H1 (cell line): Measurements from ENCODE around the gene NCCRP1. TPM values are rescaled to one million over a fixed set of nuclear protein-coding genes. Genes with fewer than 3 reads are reported as not detected.

Experiments used
- CTCF ChIA-PET: fragments of 300-600 bp; sonication (Branson Sonifier 250); formaldehyde crosslinking; loops from one replicate; lab custom pipeline; 2021; ENCODE audit not compliant: partially characterized antibody; lab: Charles Lee
- POLR2A ChIA-PET: fragments of 300-600 bp; sonication (Branson Sonifier 250); formaldehyde crosslinking; loops from one replicate; lab custom pipeline; 2021; ENCODE audit warnings: inconsistent platforms; ENCODE audit not compliant: partially characterized antibody; lab: Charles Lee
- DNase-seq, 2 experiments: peaks; one replicate each; pipeline versions ENCODE4 v3.0.0 to v3.0.0-alpha.2; 2010 to 2022; ENCODE audit warnings: low spot score in 2 of 2, low read depth in 1 of 2, mixed read lengths in 1 of 2
- FAIRE-seq: peaks from 2 replicates; lab custom pipeline; 2011; peaks lifted over from hg19 to GRCh38; lab: Jason Lieb, UNC
- H2AFZ ChIP-seq: 2 replicates; pipeline ENCODE4 v1.8.1; 2012; ENCODE audit warnings: low read length, inconsistent platforms
- H2AK5ac ChIP-seq: 2 replicates; pipeline ENCODE4 v1.6.1; 2013; ENCODE audit warnings: low read depth, low read length
- H2BK120ac ChIP-seq: replicated peaks from 2 replicates; pipeline ENCODE3; 2013; ENCODE audit warnings: low read depth, low read length, inconsistent platforms
- H2BK12ac ChIP-seq: 2 replicates; pipeline ENCODE4 v1.6.1; 2013; ENCODE audit warnings: low read depth, low read length
- H2BK15ac ChIP-seq: 2 replicates; pipeline ENCODE4 v1.6.1; 2013; ENCODE audit warnings: low read length
- H2BK20ac ChIP-seq: 2 replicates; pipeline ENCODE4 v1.6.1; 2013; ENCODE audit warnings: low read length
- H2BK5ac ChIP-seq: 2 replicates; pipeline ENCODE4 v1.6.1; 2013; ENCODE audit warnings: low read depth, low read length
- H3K14ac ChIP-seq: 2 replicates; pipeline ENCODE4 v1.6.1; 2013; ENCODE audit warnings: inconsistent platforms; ENCODE audit not compliant: insufficient read length
- H3K18ac ChIP-seq: 2 replicates; pipeline ENCODE4 v1.6.1; 2013; ENCODE audit warnings: low read length; ENCODE audit errors: extremely low read depth
- H3K23ac ChIP-seq: 2 replicates; pipeline ENCODE4 v1.6.1; 2013; ENCODE audit warnings: inconsistent platforms; ENCODE audit not compliant: insufficient read length
- H3K23me2 ChIP-seq: 2 replicates; pipeline ENCODE4 v1.6.1; 2013; ENCODE audit warnings: low read depth, low read length
- H3K27ac ChIP-seq: 2 replicates; pipeline ENCODE4 v1.6.1; 2011; ENCODE audit warnings: low read depth, low read length, inconsistent platforms
- H3K27me3 ChIP-seq, 4 experiments: replicated peaks in 1 of 4; 1 replicate in 1 of 4; 2 replicates in 3 of 4; pipeline versions ENCODE4 v1.6.1 to v1.8.1; 2011 to 2013; ENCODE audit warnings: low read length in 3 of 4, mild to moderate bottlenecking in 3 of 4, inconsistent platforms in 2 of 4, mixed read lengths in 2 of 4, moderate library complexity in 1 of 4; ENCODE audit not compliant: control insufficient read depth in 3 of 4, insufficient read depth in 3 of 4; ENCODE audit errors: extremely low read depth in 1 of 4
- H3K36me3 ChIP-seq, 4 experiments: 2 replicates each; pipeline versions ENCODE4 v1.6.1 to v1.8.1; 2011 to 2013; ENCODE audit warnings: mild to moderate bottlenecking in 4 of 4, low read length in 3 of 4, moderate library complexity in 2 of 4, control low read depth in 1 of 4, inconsistent platforms in 1 of 4; ENCODE audit not compliant: insufficient read depth in 4 of 4, control insufficient read depth in 2 of 4
- H3K4ac ChIP-seq: replicated peaks from 2 replicates; pipeline ENCODE3; 2013; ENCODE audit warnings: low read length, low read depth, mixed read lengths, inconsistent platforms; ENCODE audit not compliant: insufficient read length
- H3K4me1 ChIP-seq, 4 experiments: replicated peaks in 1 of 4; 1 replicate in 1 of 4; 2 replicates in 3 of 4; pipeline versions ENCODE4 v1.6.1 to v1.8.1; 2011 to 2013; ENCODE audit warnings: low read length in 3 of 4, inconsistent platforms in 2 of 4, mixed read lengths in 1 of 4; ENCODE audit not compliant: insufficient read depth in 4 of 4, control insufficient read depth in 3 of 4
- H3K4me2 ChIP-seq, 2 experiments: 2 replicates each; pipeline versions ENCODE4 v1.6.1 to v1.8.1; 2011 to 2013; ENCODE audit warnings: low read depth in 2 of 2, low read length in 2 of 2, control low read depth in 1 of 2, inconsistent platforms in 1 of 2, mild to moderate bottlenecking in 1 of 2; ENCODE audit not compliant: insufficient read depth in 1 of 2
- H3K4me3 ChIP-seq, 4 experiments: fragments of 200-600, 300-600 bp in 1 of 4; sonication (generic), shearing (Covaris generic), sonication (Bioruptor Twin) in 1 of 4; 2 replicates each; pipeline versions ENCODE4 v1.5.1 to v1.8.1; 2011 to 2016; ENCODE audit warnings: low read length in 4 of 4, low read depth in 3 of 4, control low read depth in 2 of 4, inconsistent platforms in 2 of 4, mild to moderate bottlenecking in 2 of 4, mixed read lengths in 1 of 4, moderate library complexity in 1 of 4; ENCODE audit not compliant: insufficient read depth in 2 of 4; ENCODE audit errors: extremely low read depth in 1 of 4
- H3K56ac ChIP-seq: replicated peaks from 2 replicates; pipeline ENCODE3; 2013; ENCODE audit warnings: low read depth, mild to moderate bottlenecking, mixed read lengths, low read length, inconsistent platforms; ENCODE audit not compliant: insufficient read length
- H3K79me1 ChIP-seq: 2 replicates; pipeline ENCODE4 v1.6.1; 2013; ENCODE audit warnings: low read depth, low read length, control low read depth
- H3K79me2 ChIP-seq, 2 experiments: 2 replicates each; pipeline versions ENCODE4 v1.6.1 to v1.8.1; 2012 to 2013; ENCODE audit warnings: low read length in 2 of 2, mild to moderate bottlenecking in 2 of 2, inconsistent platforms in 1 of 2; ENCODE audit not compliant: insufficient read depth in 2 of 2, control insufficient read depth in 1 of 2
- H3K9ac ChIP-seq, 4 experiments: replicated peaks in 1 of 4; 1 replicate in 1 of 4; 2 replicates in 3 of 4; pipeline versions ENCODE4 v1.6.1 to v1.8.1; 2011 to 2013; ENCODE audit warnings: low read depth in 3 of 4, low read length in 3 of 4, control low read depth in 2 of 4, mild to moderate bottlenecking in 2 of 4, moderate library complexity in 2 of 4, inconsistent platforms in 1 of 4; ENCODE audit errors: extremely low read depth in 1 of 4
- H3K9me3 ChIP-seq, 2 experiments: 2 replicates each; pipeline versions ENCODE4 v1.6.1 to v1.8.1; 2012 to 2013; ENCODE audit warnings: mild to moderate bottlenecking in 2 of 2, moderate library complexity in 2 of 2, control low read depth in 1 of 2, inconsistent platforms in 1 of 2, low read depth in 1 of 2, low read length in 1 of 2, mixed read lengths in 1 of 2; ENCODE audit not compliant: insufficient read depth in 2 of 2
- H4K20me1 ChIP-seq, 2 experiments: replicated peaks in 1 of 2; 2 replicates each; pipeline versions ENCODE3 to v1.8.1; 2011 to 2013; ENCODE audit warnings: inconsistent platforms in 2 of 2, low read length in 2 of 2, mild to moderate bottlenecking in 1 of 2; ENCODE audit not compliant: insufficient read depth in 2 of 2, control insufficient read depth in 1 of 2
- H4K5ac ChIP-seq: 2 replicates; pipeline ENCODE4 v1.6.1; 2013; ENCODE audit warnings: low read length, low read depth, mixed read lengths, inconsistent platforms; ENCODE audit not compliant: insufficient read length
- H4K8ac ChIP-seq: 2 replicates; pipeline ENCODE4 v1.8.0; 2013; ENCODE audit warnings: mild to moderate bottlenecking, moderate library complexity, low read length, inconsistent platforms; ENCODE audit not compliant: insufficient read depth; ENCODE audit errors: extremely low read depth
- H4K91ac ChIP-seq: replicated peaks from 2 replicates; pipeline ENCODE3; 2013; ENCODE audit warnings: low read length, mixed read lengths, inconsistent platforms; ENCODE audit not compliant: insufficient read length
- CBX5 ChIP-seq: fragments of 300-800, 300-1000 bp; sonication (generic); IDR thresholded peaks from 2 replicates; pipeline ENCODE4 v1.7.1; 2016; ENCODE audit warnings: antibody characterized with exemption, low read length, low read depth
- CEBPB ChIP-seq: IDR thresholded peaks from 2 replicates; pipeline ENCODE4 v1.6.1; 2012; ENCODE audit warnings: low read depth, low read length
- CHD1 ChIP-seq: IDR thresholded peaks from 2 replicates; pipeline ENCODE4 v1.6.1; 2012; ENCODE audit warnings: low read depth, low read length, improper control_type of control experiment
- CTBP2 ChIP-seq: IDR thresholded peaks from 2 replicates; pipeline ENCODE4 v1.7.0; 2011; ENCODE audit warnings: borderline replicate concordance, mild to moderate bottlenecking, moderate library complexity, mixed read lengths, low read length; ENCODE audit not compliant: insufficient read depth, insufficient read length
- HDAC6 ChIP-seq: IDR thresholded peaks from one replicate; pipeline ENCODE4 v1.7.1; 2012; ENCODE audit warnings: low read depth, mild to moderate bottlenecking, inconsistent platforms, low read length, moderate library complexity
- PHF8 ChIP-seq: fragments of 200-600 bp; sonication (generic); conservative IDR thresholded peaks from 2 replicates; pipeline ENCODE4 v1.7.1; 2012; ENCODE audit warnings: low read depth, mild to moderate bottlenecking, inconsistent platforms, low read length, moderate library complexity
- SAP30 ChIP-seq: fragments of 300-600 bp; sonication (generic); IDR thresholded peaks from 2 replicates; pipeline ENCODE4 v1.7.1; 2012; ENCODE audit warnings: low read length, moderate library complexity, mild to moderate bottlenecking, inconsistent platforms; ENCODE audit not compliant: insufficient read depth, insufficient replicate concordance
- SP1 ChIP-seq: IDR thresholded peaks from 2 replicates; pipeline ENCODE4 v1.6.1; 2011; ENCODE audit warnings: low read depth, low read length
- SUZ12 ChIP-seq: fragments of 200-600 bp; sonication (generic); IDR thresholded peaks from 2 replicates; pipeline ENCODE4 v1.6.1; 2012; ENCODE audit warnings: mild to moderate bottlenecking, inconsistent platforms, low read length, moderate library complexity, mixed read lengths
- TBP ChIP-seq: IDR thresholded peaks from 2 replicates; pipeline ENCODE4 v1.6.1; 2011; ENCODE audit warnings: low read depth, low read length, improper control_type of control experiment
- WGBS, 2 experiments: shearing (Covaris generic) in 1 of 2; methylation state at CpG; one replicate each; pipeline versions ENCODE4 v1.1.6 to v1.1.7; 2013 to 2015; ENCODE audit warnings: low lambda C conversion rate in 2 of 2, mixed read lengths in 2 of 2, inconsistent platforms in 1 of 2, low coverage in 1 of 2, missing lambda C conversion rate in 1 of 2; ENCODE audit not compliant: insufficient replicate concordance in 2 of 2, insufficient coverage in 1 of 2, insufficient read length in 1 of 2; ENCODE audit errors: extremely low coverage in 1 of 2, missing lambda C conversion rate in 1 of 2; 5-methylcytosine and 5-hydroxymethylcytosine counted together
- polyA plus RNA-seq, 7 experiments: library from polyadenylated mRNA; depleted of rRNA in 3 of 7; stranded (reverse) in 5 of 7; unstranded in 2 of 7; fragments of >200 nt in 5 of 7; fragments of 200-250 nt in 2 of 7; gene quantifications; 1 replicate in 5 of 7; 2 replicates in 1 of 7; 4 replicates in 1 of 7; pipeline versions ENCODE4 v1.2.1 to v1.2.3, GENCODE V29; 2011 to 2013; ENCODE audit warnings: missing spikeins in 2 of 7, mixed read lengths in 2 of 7
- total RNA-seq: library from RNA; stranded (reverse); fragmentation: NEBNext Ultra II Directional; extraction: Animal tissue kit (Norgen Biotek cat#: 25700); gene quantifications from 2 replicates; pipeline ENCODE4 v1.2.1, GENCODE V29; 2021
- TF ChIP-seq, protein P1 (sequence below): IDR thresholded peaks from 2 replicates; pipeline ENCODE4 v1.6.1; 2012; ENCODE audit warnings: low read length, inconsistent platforms

The NCCRP1 gene
- total and polyA plus RNA-seq, 2 of the 8 experiments (the other 6 are each of a cell fraction or from before 2014, with no cell fraction given), result 2.8 to 7.9 TPM

DNA sequence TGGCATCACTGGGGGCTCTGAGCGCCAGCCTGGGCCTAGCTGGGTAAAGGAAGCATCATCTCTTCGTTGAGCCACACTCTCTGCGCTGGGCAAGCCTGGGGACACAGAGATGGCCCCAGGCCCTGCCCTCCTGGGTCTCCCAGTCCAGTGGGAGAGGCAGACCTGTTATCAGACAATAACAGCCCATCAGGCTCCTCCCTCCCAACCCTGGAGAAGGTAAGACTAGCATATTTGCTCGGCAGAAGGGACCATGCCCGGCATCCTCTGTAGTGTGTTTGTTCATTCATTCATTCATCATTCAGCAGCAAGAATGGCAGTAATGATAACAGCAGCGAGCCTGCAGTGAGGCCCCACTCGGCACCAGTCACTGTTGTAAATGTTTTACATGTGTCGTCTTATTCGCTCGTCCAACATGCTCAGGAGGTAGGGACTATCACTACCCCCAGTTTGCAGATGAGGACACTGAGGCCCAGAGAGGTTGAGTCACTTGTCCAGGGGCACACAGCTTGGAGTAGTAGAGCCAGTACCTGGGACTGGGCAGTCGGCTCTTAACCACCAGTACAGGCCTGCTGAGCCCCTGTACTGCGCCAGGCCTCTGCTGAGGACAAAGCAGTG lies 38.0 kb upstream of the NCCRP1 start:
- no peaks in the 10 kb centered on the region; a peak in 2 of 8 replicates for H3K36me3 ChIP-seq
- H4K20me1 ChIP-seq, result peaks cover 22 to 37% of the 10 kb centered on the region in 2 experiments
- H3K9me3 ChIP-seq, result no peaks in the 10 kb centered on the region
- DNase-seq, result no peak
- H3K4ac ChIP-seq, result no peak overlapping the region
- POLR2A ChIA-PET, result no interaction called here
- FAIRE-seq, result no peak
- H3K23me2 ChIP-seq, result peaks cover 3% of the 10 kb centered on the region; the same call in 1 of the 2 replicates
- H3K23ac ChIP-seq, result no peak overlapping the region
- no peak overlapping the region for H4K5ac ChIP-seq
- peaks cover 0 to 1% (median 0%) of the 10 kb centered on the region in 4 experiments; a peak in 1 of 7 replicates for H3K27me3 ChIP-seq
- peaks cover 41% of the 10 kb centered on the region for H3K79me1 ChIP-seq
- WGBS, 2 experiments, result 89% methylated on average over 11 of the region's 12 CpGs; no CpG with 5 or more reads in 1 of the 2 experiments
- H3K4me1 ChIP-seq, result peaks cover 4 to 39% (median 22%) of the 10 kb centered on the region in 4 experiments
- no peak overlapping the region for H2BK20ac ChIP-seq
- no peak overlapping the region for H3K9ac ChIP-seq
- no peak overlapping the region for H2AK5ac ChIP-seq
- H2BK12ac ChIP-seq, result no peak overlapping the region
- H3K79me2 ChIP-seq, result peaks cover 0 to 51% of the 10 kb centered on the region in 2 experiments; a peak in 1 of 4 replicates
- no peak overlapping the region for H3K27ac ChIP-seq
- H3K4me2 ChIP-seq, result no peak overlapping the region
- H2BK15ac ChIP-seq, result no peak overlapping the region
- H4K91ac ChIP-seq, result no peak overlapping the region
- H4K8ac ChIP-seq, result no peak overlapping the region
- H2BK120ac ChIP-seq, result no peak overlapping the region
- no peak overlapping the region for H3K14ac ChIP-seq
- no peak overlapping the region for H3K4me3 ChIP-seq
- H3K56ac ChIP-seq, result no peak overlapping the region
- no peak overlapping the region for H2AFZ ChIP-seq
- no peak overlapping the region for H2BK5ac ChIP-seq
- H3K18ac ChIP-seq, result no peak overlapping the region
- CTCF ChIA-PET, result no interaction called here
- TF ChIP-seq SUZ12 (no peak), SAP30 (no peak), CEBPB (no peak), SP1 (no peak), TBP (no peak), CHD1 (no peak), CBX5 (no peak), HDAC6 (no peak), CTBP2 (no peak), PHF8 (no peak)
- TF ChIP-seq, protein P1, sequence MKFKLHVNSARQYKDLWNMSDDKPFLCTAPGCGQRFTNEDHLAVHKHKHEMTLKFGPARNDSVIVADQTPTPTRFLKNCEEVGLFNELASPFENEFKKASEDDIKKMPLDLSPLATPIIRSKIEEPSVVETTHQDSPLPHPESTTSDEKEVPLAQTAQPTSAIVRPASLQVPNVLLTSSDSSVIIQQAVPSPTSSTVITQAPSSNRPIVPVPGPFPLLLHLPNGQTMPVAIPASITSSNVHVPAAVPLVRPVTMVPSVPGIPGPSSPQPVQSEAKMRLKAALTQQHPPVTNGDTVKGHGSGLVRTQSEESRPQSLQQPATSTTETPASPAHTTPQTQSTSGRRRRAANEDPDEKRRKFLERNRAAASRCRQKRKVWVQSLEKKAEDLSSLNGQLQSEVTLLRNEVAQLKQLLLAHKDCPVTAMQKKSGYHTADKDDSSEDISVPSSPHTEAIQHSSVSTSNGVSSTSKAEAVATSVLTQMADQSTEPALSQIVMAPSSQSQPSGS, result no peak
